IPS-18c (cell line): Measurements from ENCODE around the gene WDR90.

ENCODE experiments used
- H3K4me3 ChIP-seq: 2 replicates; pipeline ENCODE4 v1.7.0; 2013; ENCODE audit warnings: low read depth, mild to moderate bottlenecking, low read length, moderate library complexity; ENCODE audit not compliant: insufficient read depth
- H3K9me3 ChIP-seq: one replicate; pipeline ENCODE4 v1.6.1; 2013; ENCODE audit warnings: mild to moderate bottlenecking, low read length, moderate library complexity; ENCODE audit not compliant: control insufficient read depth, insufficient read depth

Gene WDR90

GRCh38 chr16:648781-649589 is at the start of gene WDR90:
Gene WDR90, plus strand, starts transcription at chr16:649365. Its CDS starts 52 bp downstream, at chr16:649417.
- Histone ChIP-seq H3K4me3 (peak within 1 kb of the TSS; percentile 73), H3K9me3 (no peaks in the 10 kb centered on the region)

- peaks cover 3% of the 10 kb centered on the region for H3K9me3 ChIP-seq
These were observed 48.4 kb upstream of the WDR90 start for GRCh38 chr16:600781-601180.

GRCh38 chr16:603933-604332 is 45.2 kb upstream of the WDR90 start:
- Histone ChIP-seq H3K4me3 (no peak overlapping the region), H3K9me3 (peaks cover 3% of the 10 kb centered on the region)

More at GRCh38 chr16:600781-601180, 48.4 kb upstream of the WDR90 start:
- no peak overlapping the region for H3K4me3 ChIP-seq

GRCh38 chr16:606656-607307 is 42.4 kb upstream of the WDR90 start:
- peaks cover 3% of the 10 kb centered on the region for H3K9me3 ChIP-seq

GRCh38 chr16:608019-608418 is 41.1 kb upstream of the WDR90 start:
- H3K4me3 ChIP-seq: no peak overlapping the region

More at GRCh38 chr16:606656-607307, 42.4 kb upstream of the WDR90 start:
- no peak overlapping the region for H3K4me3 ChIP-seq

GRCh38 chr16:609316-609715 is 39.8 kb upstream of the WDR90 start:
- H3K4me3 ChIP-seq: no peak overlapping the region
- H3K9me3 ChIP-seq: peaks cover 3% of the 10 kb centered on the region

More at GRCh38 chr16:608019-608418, 41.1 kb upstream of the WDR90 start:
- peaks cover 3% of the 10 kb centered on the region for H3K9me3 ChIP-seq

- H3K4me3 ChIP-seq: no peak overlapping the region
- peaks cover under 1% of the 10 kb centered on the region for H3K9me3 ChIP-seq
These were observed 39.2 kb upstream of the WDR90 start for GRCh38 chr16:609984-610383.

GRCh38 chr16:610513-611381 is 38.4 kb upstream of the WDR90 start:
- H3K4me3 ChIP-seq: no peak overlapping the region
- no peaks in the 10 kb centered on the region for H3K9me3 ChIP-seq

GRCh38 chr16:615122-615521 is 34.0 kb upstream of the WDR90 start:
- Histone ChIP-seq H3K9me3 (no peaks in the 10 kb centered on the region), H3K4me3 (no peak overlapping the region)

- no peaks in the 10 kb centered on the region for H3K9me3 ChIP-seq
- H3K4me3 ChIP-seq: no peak overlapping the region
These were observed 32.2 kb upstream of the WDR90 start for GRCh38 chr16:616733-617586.

GRCh38 chr16:617855-618254 is 31.3 kb upstream of the WDR90 start:
- Histone ChIP-seq H3K9me3 (no peaks in the 10 kb centered on the region), H3K4me3 (no peak overlapping the region)

GRCh38 chr16:619476-620100 is 29.6 kb upstream of the WDR90 start:
- H3K9me3 ChIP-seq: no peaks in the 10 kb centered on the region

GRCh38 chr16:620700-621525 is 28.3 kb upstream of the WDR90 start:
- Histone ChIP-seq H3K4me3 (no peak overlapping the region), H3K9me3 (no peaks in the 10 kb centered on the region)

More at GRCh38 chr16:619476-620100, 29.6 kb upstream of the WDR90 start:
- H3K4me3 ChIP-seq: no peak overlapping the region

GRCh38 chr16:621526-622105 is 27.5 kb upstream of the WDR90 start:
- no peaks in the 10 kb centered on the region for H3K9me3 ChIP-seq
- no peak overlapping the region for H3K4me3 ChIP-seq

GRCh38 chr16:622920-623280 is 26.3 kb upstream of the WDR90 start:
- no peak overlapping the region for H3K4me3 ChIP-seq
- no peaks in the 10 kb centered on the region for H3K9me3 ChIP-seq
